HG03025 (cell line): ENCODE results near the gene FHOD1.
A peak's percentile ranks its signal among the peaks of the same experiment; 100 is the strongest.

ENCODE experiments used
- ATAC-seq: cut with Tn5 transposase; IDR thresholded peaks from one replicate; pipeline ENCODE4 v1.9.1; 2021; ENCODE audit warnings: mild to moderate bottlenecking, moderate library complexity; ENCODE audit not compliant: unreplicated experiment, low FRiP score

FHOD1 gene

DNA sequence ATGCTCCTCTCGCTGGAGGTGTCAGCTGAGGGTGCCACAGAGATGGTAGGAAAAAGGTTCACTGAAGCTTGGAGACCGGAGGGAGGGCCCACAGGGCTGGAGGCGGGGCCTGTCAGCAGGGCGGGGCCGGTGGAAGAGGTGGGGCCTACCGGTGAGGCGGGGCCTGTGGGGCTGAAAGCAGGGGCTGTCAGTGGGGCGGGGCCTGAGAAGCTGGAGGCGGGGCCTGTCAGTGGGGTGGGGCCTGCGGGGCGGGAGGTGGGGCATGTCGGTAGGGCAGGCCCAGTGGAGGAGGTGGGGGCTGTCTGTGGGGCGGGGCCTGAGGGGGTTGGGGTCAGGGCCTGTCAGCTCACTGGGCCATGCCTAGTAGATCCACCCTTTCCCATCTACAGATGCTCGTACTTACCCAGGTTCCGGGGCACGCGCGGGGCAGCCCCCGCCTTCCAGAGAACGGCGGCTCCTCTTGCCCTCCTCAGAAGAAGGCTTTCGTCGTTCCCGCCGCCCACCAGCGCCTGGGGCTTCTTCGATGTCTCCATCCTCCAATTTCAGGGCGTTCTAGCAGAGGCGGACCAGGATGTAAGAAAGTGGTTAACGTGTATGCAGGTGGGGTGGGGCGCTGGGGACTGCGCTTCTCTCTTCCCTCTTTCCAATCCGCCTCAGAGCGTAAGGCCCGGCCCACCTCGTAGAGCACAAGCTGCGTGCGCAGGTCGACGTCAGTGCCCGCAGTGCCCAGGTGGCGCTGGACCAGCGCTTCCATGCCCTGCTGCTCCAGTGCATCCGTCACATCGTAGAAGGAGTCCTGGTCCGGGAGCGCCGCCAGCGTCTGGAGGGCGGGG lies 10.5 kb downstream of the FHOD1 start:
- ATAC-seq, result no peak

DNA sequence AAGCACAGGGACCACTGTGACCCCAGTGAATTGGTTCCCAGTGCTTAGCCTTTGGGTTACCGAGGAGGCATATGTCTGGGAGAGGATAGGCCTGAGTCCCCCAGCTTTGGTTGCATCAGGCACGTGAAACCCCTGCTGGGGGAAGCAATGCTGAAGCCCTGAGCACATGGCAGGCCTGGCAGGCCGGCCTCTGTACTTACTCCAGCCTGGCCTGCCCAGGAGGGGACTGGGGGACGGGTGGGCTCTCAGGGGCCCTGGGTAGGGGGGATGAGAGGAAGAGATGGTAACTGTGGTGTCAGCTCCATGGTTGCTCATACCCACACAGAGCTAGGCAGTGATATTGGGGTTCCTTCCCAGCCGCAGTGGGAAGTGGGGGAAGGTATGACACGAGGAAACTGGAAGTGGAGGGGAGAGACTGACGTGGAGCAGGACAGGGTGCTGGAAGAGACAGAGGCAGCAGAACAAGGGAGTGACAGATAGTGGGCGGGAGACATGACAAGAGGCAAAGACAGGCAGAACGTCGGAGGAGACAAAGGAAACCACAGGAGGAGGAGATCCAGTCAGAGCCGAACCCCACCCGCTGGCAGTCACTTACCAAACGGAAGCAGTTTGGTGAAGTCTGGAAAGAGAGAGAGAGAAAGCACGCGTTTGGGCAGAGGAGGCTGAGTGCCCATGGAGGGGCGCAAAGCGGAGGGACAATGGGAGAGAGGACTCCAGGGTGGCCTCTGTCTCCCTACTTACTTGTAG lies 11.3 kb downstream of the FHOD1 start:
- no peak for ATAC-seq

DNA sequence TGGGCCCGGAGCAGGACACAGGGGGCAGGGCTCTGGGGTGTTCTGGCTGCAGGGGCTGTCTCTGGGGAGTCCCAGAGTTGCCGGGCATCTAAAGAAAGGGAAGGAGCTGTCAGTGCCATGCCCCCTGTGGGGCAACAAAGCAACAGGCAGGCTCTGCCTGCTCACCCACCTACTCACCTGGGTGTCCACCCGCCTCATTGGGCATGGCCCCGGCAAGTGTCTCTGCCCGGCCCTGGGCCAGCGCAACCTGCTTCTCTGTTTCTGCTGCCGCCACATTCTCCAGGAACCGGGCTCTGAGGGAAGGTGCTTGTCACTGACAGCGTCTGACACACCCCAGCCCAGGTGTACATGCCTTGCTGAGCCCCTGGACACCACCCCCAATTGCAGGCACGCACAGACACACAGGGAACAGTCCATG lies 13.1 kb downstream of the FHOD1 start:
- ATAC-seq, result no peak

DNA sequence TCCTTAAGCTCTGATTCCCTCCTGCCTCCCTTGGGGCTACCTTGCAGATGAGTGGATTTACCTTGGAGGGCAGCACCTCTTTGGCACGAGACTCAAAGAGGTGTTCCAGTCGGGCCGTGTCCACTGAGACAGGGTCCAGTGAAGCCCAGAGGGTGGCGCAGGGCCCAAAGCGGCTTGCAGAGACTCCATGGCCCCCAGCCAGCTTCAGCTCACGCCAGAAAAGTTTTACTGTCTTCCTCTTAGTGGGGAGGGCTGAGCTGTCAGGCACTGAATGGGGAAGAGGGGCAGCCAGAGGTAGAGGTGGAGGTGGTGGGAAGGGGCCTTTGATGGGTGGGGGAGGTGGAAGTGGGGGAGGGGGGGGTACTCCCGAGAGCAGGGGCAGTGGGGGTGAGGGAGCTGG lies 13.7 kb downstream of the FHOD1 start:
- no peak for ATAC-seq

DNA sequence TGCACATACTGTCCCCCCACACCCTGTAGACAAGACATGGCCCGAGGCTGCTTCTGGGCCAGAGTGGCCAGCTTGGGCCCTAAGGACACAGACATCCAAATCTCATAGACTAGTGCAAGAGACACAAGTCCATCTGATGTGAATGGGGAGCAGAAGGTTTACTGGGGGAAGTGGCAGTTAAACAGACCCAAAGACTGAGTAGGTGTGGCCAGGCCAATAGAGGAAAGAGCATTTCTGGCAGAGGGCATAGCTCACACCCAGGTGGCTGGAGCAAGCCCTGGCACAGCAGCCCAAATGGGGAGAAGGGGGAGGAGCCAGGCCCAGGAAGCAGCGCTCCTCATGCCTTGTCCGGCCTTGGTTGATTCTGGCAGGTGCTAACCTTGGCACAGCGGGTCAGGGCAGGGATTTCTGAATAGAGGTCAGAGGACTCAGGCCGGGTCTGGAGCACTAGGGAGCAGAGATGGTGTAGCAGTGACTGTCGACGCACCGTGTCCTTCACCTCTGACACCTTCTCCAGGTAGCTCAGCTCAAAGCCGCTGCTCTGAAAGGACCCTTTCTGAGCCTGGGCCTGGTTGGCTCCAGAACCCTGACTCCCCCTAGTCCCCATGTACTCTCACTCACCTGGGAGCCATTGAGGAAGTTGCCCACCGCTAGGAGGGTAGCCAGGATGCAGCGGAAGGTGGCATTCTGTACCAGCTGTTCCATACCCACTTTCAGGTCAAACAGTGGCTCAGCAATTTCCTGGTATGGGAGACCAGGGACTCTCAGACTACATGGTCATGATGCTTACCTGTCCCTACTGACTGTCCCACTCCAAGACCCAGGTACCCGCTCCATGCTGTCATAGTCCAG lies 16.2 kb downstream of the FHOD1 start:
- ATAC-seq, result no peak

DNA sequence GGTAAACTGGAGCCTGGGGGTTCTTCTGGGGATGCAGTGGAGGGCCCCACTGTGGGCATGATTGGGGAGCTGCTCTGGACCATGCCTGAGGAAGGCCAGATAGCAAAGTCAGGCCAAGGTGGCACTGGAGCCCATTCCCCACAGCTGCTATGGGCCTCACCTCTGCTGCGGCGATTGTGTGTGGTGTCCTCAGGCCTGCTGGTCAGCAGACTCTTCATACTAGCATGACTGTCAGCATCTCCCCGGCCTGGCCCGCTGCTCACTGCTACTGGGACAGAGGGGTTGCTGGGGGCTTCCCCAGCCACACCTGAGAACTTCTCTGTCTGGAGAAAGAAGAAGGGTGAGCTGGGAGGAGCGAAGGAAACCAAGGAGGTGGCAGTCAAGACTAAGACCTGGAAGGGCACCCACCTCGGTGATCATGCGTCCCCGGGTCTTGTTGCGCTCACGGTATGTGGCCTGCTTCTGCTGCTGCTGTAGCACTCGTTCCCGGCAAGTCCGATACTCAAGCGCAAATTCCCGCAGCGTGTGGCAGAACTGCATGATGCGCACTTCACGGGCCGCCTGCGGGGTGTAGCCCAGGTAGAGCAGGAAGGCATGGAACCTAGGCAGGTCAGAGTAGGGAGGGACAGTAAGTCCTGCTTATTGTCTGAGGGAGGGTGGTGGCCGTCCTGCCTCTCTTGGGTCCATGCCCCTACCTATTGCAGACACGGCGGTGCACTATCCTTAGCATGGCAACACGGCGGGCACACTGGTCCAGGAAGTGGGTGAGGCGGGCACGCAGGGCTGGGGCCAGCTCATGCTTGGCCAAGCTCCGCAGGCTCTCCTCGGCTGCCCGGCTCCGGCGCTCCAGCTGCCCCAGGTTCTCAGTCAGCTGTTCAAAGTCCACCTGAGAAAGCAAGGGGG lies 17.1 kb downstream of the FHOD1 start:
- ATAC-seq, result no peak

DNA sequence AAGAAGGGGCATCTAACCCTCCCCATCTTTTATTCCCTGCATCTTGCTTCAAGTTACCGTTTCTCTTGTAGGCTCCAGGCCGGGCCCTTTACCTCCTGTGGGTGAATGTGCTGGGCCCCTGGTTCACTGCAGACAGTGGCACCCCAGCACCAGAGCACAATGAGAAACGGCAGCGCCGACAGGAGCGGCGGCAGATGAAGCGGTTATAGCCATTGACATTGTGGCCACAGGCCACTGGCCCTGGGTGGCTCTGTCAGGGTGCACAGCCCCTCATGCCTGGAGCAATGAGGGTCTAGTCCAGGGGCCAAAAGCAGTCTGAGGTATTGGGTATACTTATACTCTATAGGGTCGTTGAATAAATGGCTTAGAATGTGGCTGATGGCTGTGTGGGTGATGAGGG lies 18.4 kb downstream of the FHOD1 start:
- no peak for ATAC-seq

DNA sequence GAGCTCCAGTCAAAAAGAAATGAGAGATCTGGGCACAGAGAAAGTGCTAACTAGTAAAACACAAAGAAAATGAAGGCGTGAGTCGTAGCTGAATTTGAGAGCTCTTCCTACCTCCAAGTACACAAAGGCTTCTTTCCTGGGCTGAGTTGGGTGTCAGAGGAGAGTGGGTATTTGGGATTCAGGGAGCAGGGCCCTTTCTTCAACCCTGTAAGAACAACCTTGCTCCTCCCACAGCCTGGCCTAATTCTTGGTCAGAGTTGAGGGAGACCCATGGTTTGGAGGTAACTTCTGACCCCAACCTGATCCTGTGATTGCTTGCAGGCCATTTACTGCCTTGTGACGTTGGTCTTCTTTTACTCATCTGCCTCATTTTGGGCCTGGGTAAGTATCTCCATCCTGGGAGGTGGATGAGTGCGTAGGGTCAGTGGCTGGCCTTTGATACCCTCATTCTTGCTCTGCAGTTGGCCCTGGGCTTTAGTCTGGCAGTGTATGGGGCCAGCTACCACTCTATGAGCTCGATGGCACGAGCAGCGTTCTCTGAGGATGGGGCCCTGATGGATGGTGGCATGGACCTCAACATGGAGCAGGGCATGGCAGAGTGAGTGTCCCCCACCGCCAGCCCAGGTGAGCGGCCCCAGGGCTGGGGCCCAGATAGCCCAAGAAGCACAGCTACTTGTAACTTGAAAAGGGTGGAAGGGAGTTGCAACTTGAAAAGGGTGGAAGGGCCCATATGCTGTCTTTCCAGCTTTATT lies 19.1 kb downstream of the FHOD1 start:
- ATAC-seq, result no peak

DNA sequence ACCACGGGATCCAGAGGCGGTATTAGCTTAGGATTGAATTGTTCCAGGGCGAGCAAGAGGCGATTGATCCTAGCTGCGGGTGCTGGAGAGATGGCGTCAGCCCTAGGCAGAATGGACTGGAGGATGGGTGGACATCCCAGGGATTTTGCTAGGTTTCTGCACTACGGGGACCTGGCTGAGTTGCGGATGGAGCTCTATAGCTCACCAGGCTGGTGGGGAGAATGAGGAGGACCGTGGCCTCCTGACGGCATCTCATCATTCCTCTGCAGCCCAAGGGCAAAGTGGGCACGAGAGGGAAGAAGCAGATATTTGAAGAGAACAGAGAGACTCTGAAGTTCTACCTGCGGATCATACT lies 19.7 kb downstream of the FHOD1 start:
- ATAC-seq, result no peak

DNA sequence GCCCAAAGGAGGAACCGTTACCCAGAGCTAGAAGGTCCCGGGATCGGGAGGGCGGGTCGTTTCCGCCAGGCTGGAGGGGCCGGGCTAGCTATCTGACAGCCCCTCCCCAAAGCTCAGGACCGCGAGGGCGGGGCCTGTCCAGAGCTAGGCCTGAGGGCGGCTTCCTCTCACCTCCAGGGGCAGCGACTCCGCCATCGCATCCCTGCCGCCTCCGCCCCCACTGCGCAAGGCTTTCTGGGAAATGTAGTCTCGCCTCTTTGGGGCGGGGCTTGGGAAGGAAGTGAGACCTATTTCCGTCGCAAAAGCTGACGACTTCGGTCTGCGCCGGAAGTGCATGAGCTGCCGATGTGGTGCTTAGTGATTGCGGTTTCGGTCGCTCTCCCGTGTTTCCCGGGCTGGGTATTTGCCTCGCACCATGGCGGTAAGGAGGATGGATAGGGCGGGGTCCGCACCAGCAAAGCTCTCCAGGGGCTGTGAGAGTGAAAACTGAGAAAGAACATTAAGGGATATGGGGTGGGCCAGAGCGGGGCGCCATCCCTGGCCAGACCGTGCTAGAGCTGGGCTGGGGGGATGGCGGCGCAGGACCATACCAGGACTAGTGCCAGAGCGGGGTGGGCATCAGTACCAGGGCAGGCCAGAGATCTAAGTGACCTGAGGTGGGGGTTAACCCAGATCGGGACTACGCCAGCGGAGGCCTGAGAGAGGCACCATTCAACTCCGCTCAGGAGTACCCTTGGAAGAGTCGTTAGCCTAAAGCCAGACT lies 20.3 kb downstream of the FHOD1 start, which contains the start of gene TMEM208:
TSS of gene TMEM208 (plus strand) at position 327 of the 763 bp plus-strand sequence. CDS start at position 416, 89 bp downstream.
- peak; percentile 83 for ATAC-seq

DNA sequence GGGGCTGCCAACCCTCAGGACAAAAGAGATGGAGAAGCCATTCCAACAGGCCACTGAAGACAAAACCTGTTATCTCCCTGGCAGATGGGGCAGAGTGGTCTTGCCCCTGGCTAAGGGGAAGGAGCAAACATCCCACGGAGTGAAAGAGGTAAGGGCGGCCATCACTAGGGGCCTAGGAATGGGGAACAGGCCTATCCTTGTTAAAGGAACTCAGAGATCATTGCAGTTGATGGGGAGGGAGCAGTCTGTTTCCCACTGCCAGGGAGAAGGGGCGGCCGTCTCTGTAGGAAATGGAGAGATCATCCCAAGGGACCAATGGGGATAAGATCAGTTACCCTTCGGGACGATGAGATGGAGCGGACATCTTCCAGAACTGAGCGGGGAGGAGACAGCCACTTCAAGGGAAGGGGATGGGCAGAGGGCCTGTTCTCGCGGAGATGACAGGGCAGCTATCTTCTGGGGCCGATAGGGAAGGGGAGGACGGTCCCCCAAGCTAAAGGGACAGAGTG lies 20.9 kb downstream of the FHOD1 start:
- no peak for ATAC-seq

DNA sequence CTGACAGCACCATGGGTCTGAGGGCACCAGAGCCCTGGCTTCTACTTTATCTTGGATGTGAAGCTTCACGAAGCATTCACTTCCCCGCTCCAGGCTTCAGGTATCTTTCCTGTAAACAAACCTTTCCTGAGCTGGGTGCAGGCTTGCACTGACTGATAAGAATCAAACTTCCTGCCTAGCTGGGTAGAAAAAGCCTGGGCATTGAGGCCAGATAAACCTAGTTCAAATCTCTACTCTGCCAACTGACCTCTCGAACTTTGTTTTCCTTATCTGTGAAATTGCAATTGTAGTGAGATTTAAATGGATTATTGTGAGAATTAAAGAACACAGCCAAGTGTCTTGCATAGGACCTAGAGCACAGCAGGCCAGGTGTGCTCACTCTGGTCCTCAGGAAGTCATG lies 23.3 kb downstream of the FHOD1 start:
- ATAC-seq, result no peak

DNA sequence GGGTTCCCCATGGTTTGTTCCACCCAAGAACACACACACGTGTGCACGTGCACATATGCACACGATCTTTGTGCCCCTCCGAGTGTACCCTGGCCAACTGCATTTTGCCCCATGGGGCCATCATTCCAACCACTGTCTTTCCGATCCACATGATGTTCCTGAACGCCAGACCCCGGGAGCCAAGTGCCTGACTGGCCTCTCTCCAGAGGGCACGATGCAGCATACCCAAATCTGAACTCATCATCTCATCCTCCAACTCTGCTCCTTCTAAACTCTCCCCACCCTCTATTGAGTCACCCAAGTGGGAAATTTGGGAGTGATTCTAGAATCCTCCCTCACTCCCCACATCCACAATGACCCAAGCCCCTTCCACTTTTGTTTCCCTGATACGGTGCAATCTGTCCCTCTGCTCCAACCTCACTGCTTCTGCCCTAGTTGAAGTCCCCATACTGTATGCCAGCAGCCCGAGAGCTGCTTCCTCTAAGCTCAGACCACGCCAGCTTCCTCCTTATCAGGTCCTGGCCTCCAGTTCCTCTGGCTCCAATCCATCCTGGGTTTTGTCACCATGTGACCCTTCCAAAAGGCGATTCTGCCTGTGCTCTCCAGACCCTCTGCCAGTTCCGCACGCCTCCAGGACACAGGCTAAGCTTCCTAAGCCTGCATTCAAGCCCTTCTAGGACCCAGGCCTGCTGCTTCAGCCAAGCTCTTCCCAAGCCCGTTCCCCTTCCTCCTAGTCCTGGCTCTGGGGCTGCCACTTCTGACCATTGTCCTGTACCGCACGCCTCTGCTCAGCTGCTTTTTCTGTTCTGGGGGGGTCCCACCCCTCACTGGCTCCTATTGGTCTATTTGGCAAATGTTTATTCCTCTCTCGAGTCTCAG lies 30.4 kb downstream of the FHOD1 start:
- no peak for ATAC-seq

DNA sequence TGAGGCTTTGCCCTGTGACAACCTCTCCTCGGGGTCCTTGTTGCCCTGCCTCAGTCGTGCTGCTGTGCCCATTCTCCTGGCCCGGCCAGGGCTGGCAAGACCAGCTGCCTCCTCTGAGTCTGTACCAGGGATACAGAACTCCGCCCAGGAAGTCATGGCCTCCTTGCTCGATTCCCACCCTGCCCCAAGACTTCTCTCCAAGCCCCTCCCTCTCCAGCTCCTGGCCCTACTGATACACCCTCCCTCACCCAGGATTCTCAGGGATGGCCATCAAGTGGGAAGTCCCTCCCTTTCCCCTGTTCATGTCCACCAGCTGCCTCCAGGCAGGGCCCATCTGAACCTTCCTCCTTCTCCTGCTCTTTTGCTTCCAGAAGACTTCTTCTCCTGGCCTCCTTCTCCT lies 31.6 kb downstream of the FHOD1 start:
- no peak for ATAC-seq

DNA sequence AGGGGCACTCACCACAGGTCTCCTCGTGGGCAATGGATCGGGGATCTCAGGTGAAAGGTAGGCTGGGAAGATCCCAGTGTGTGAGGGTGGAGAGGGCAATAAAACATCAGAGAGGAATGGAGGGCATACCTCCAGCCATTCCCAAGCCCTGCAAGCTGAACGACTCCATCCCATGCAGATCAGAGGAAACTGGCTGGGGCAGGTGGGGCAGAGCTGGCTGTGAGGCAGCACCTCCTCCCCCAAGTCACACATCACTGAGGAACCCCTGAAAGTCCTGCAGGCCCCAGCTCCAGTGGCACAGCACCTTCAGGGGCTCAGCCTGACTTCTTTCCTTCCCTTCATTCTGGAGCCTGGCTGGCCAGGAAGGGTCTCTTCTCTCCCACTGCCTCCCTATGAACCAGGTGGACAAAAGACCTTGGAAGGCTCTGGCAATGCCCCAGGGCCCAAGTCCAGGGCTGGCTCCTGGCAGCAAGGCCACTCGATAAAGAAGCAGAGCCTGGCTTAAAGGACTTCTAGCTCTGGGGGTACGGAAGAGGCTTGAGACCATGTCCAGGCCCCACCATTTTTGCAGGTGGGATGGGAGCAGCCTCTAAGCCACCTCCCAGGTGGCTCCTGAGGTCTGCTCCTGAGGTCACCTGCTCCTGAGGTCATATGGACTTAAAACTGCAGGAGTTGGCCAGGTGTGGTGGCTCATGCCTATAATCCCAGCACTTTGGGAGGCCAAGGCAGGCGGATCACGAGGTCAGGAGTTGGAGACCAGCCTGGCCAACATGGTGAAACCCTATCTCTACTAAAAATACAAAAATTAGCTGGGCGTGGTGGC lies 33.9 kb downstream of the FHOD1 start:
- ATAC-seq, result no peak

DNA sequence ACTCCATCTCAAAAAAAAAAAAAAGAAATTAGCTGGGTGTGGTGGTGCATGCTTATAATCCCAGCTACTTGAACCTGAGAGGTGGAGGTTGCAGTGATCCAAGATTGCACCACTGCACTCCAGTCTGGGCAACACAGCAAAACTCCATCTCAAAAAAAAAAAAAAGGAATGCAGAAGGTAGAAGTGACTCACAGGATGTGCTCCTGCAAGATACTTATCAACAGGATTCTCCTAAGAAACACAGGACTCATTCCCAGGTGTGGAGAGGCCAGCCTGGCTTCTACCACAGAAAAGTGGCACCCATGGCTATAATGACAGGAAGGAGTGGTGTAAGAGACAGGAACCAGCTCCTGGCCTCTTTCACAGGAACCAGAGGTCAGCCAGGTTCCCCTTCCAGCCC lies 34.5 kb downstream of the FHOD1 start:
- no peak for ATAC-seq

DNA sequence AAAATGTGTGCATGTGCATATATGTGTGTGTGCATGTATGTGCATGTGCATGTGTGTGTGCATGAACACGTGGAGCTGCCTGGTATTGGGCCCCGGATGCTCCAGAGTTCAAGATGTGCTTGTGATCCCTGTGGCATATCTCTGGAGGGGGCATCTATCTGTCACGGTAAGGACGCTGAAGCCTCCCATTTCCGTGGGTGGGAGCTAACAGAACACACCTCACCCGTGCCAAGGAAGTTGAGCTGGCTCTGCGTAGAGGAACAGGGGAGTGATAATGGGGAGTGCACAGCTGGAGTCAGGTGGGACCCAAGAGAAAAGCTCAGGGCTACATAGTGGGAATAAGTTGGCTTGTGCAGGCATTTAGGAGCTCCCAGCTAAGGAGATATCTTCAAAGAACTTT lies 35.6 kb downstream of the FHOD1 start:
- ATAC-seq, result no peak
